ENCODE results near the gene SPOP. TPM values are rescaled to one million over a fixed set of nuclear protein-coding genes. Genes with fewer than 3 reads are reported as not detected.
"Not testable (repeated sequence)": the region's sequence is repeated elsewhere in the genome, so short reads cannot be mapped to it uniquely, and the experiment has no call there.

The SPOP gene
- total RNA-seq, 2 experiments from 2014 or later, result 66.9 to 69.2 TPM

GRCh38 chr17:49574323-49574781, 103.5 kb downstream of the SPOP start:
- Mint-ChIP-seq H3K27ac (no peak overlapping the region), H3K9me3 (no peaks in the 10 kb centered on the region), H3K27me3 (ENCODE audit: low read depth) (peaks cover 38% of the 10 kb centered on the region), H3K4me1 (ENCODE audit: low read depth) (peaks cover 15% of the 10 kb centered on the region), H3K4me3 (no peak overlapping the region), H3K36me3 (ENCODE audit: low read depth) (no peaks in the 10 kb centered on the region)
- intact Hi-C loops (cut with micrococcal nuclease), result loop anchor here (2.0 kb wide), 1 partner anchor 44 kb away; no protein-coding TSS in a partner anchor
- no peak for DNase-seq
- CTCF ChIA-PET, result interaction anchor here (10.8 kb wide), 1 partner anchor 119 kb away, joined by 232 read pairs; no protein-coding TSS in a partner anchor

GRCh38 chr17:49573510-49574322, 104.2 kb downstream of the SPOP start:
- peaks cover 36% of the 10 kb centered on the region for H3K27me3 Mint-ChIP-seq (ENCODE audit: low read depth)
- intact Hi-C loops (cut with micrococcal nuclease), result loop anchor here (2.0 kb wide), 1 partner anchor 45 kb away; no protein-coding TSS in a partner anchor
- DNase-seq, result no peak
- H3K9me3 Mint-ChIP-seq, result no peaks in the 10 kb centered on the region
- no peak overlapping the region for H3K27ac Mint-ChIP-seq
- peaks cover 15% of the 10 kb centered on the region for H3K4me1 Mint-ChIP-seq (ENCODE audit: low read depth)
- H3K36me3 Mint-ChIP-seq (ENCODE audit: low read depth), result no peaks in the 10 kb centered on the region
- CTCF ChIA-PET, result interaction anchor here (10.8 kb wide), 1 partner anchor 120 kb away, joined by 232 read pairs; no protein-coding TSS in a partner anchor
- H3K4me3 Mint-ChIP-seq, result no peak overlapping the region

- Mint-ChIP-seq H3K4me3 (no peak overlapping the region), H3K4me1 (ENCODE audit: low read depth) (peaks cover 17% of the 10 kb centered on the region), H3K27ac (no peak overlapping the region), H3K9me3 (no peaks in the 10 kb centered on the region), H3K27me3 (ENCODE audit: low read depth) (peaks cover 32% of the 10 kb centered on the region), H3K36me3 (ENCODE audit: low read depth) (no peaks in the 10 kb centered on the region)
- CTCF ChIA-PET, result interaction anchor here (0.6 to 10.8 kb wide), 2 partner anchors 100 to 121 kb away, joined by 3 to 232 read pairs; no protein-coding TSS in a partner anchor
- no peak for DNase-seq
- intact Hi-C loops (cut with micrococcal nuclease), result no loop called here
Measured at GRCh38 chr17:49572806-49573420, 105.0 kb downstream of the SPOP start.

- CTCF ChIA-PET, result interaction anchor here (1.0 to 10.8 kb wide), 3 partner anchors 122 to 426 kb away, joined by 3 to 232 read pairs (median 71); partner anchors contain the start of gene SLC35B1
- H3K9me3 Mint-ChIP-seq, result no peaks in the 10 kb centered on the region
- no peak for DNase-seq
- H3K27ac Mint-ChIP-seq, result no peak overlapping the region
- peaks cover 13% of the 10 kb centered on the region for H3K4me1 Mint-ChIP-seq (ENCODE audit: low read depth)
- H3K27me3 Mint-ChIP-seq (ENCODE audit: low read depth), result peaks cover 26% of the 10 kb centered on the region
- intact Hi-C loops (cut with micrococcal nuclease), result no loop called here
- no peak overlapping the region for H3K4me3 Mint-ChIP-seq
- no peaks in the 10 kb centered on the region for H3K36me3 Mint-ChIP-seq (ENCODE audit: low read depth)
Measured at GRCh38 chr17:49572226-49572625, 105.7 kb downstream of the SPOP start.

- no peak for DNase-seq
- no peak overlapping the region for H3K4me3 Mint-ChIP-seq
- H3K27ac Mint-ChIP-seq, result no peak overlapping the region
- H3K9me3 Mint-ChIP-seq, result no peaks in the 10 kb centered on the region
- intact Hi-C loops (cut with micrococcal nuclease), result no loop called here
- CTCF ChIA-PET, result interaction anchor here (0.5 to 10.8 kb wide), 9 partner anchors 15 to 426 kb away, joined by 3 to 232 read pairs (median 4); partner anchors contain the start of genes SLC35B1 and SPOP
- H3K27me3 Mint-ChIP-seq (ENCODE audit: low read depth), result peaks cover 21% of the 10 kb centered on the region
- peaks cover 8% of the 10 kb centered on the region for H3K4me1 Mint-ChIP-seq (ENCODE audit: low read depth)
- H3K36me3 Mint-ChIP-seq (ENCODE audit: low read depth), result no peaks in the 10 kb centered on the region
Measured at GRCh38 chr17:49571764-49572163, 106.1 kb downstream of the SPOP start.

DNA sequence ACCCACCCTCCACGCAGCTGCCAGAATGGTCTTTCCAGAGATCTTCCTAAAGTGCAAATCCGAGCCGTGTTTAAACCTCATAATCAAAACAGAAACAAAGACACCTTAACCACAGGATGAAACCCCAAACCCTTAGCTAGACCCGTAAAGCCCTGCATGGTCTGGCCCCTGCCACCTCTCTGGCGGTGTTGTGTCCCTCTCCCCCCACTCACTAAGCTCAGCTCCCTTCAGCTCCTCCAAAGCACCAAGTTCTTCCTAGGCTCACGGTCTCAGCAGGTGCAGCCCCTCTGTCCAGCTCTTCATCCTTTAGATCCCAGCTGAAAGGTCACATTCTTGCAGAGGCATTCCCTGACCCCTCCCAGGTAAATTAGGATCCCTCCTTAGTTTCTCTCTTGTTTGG, 106.6 kb downstream of the SPOP start:
- peaks cover 8% of the 10 kb centered on the region for H3K4me1 Mint-ChIP-seq (ENCODE audit: low read depth)
- no peaks in the 10 kb centered on the region for H3K36me3 Mint-ChIP-seq (ENCODE audit: low read depth)
- no peak for DNase-seq
- H3K27me3 Mint-ChIP-seq (ENCODE audit: low read depth), result peaks cover 20% of the 10 kb centered on the region
- intact Hi-C loops (cut with micrococcal nuclease), result no loop called here
- no peaks in the 10 kb centered on the region for H3K9me3 Mint-ChIP-seq
- CTCF ChIA-PET, result interaction anchor here (0.5 to 10.8 kb wide), 11 partner anchors 14 to 427 kb away, joined by 3 to 232 read pairs (median 4); partner anchors contain the start of genes SLC35B1 and SPOP
- no peak overlapping the region for H3K27ac Mint-ChIP-seq
- no peak overlapping the region for H3K4me3 Mint-ChIP-seq

DNA sequence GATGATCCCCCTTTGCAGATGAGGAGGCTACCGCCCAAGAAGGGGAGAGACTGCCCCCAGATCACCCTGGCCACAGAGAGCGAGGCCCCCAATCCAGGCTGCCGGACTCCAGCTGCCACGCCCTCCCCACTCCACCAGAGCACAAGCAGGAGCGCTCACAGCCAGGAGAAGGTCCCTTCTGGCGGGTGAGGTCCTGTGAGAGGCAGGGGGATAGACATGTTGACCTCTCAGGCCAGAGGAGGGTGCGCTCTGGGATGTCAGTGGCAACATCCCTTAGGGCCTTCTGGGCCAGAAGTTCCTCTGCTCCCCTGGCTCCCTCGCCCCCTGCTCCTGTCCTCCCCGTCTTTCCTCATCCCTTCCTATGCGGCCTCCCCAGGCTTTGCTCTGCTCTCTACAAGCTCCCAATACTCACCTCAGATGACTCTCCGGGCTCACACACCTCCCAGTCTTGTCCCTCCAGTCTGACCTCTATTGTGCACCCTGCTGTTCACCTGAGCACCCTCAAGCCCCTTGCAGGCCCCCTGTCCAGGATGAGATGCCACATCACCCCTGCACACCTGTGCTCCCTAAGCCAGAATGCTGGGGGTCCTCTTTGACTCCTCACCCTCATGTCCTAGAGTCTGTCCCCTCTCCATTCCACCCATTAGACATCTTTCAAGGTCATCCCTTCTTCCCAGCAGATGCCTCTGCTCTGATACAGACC, 107.2 kb downstream of the SPOP start:
- CTCF ChIA-PET, result interaction anchor here (0.7 to 10.8 kb wide), 26 partner anchors 10 to 427 kb away, joined by 3 to 232 read pairs (median 4); partner anchors contain the start of genes DLX3, SLC35B1 and SPOP
- no peak overlapping the region for H3K4me3 Mint-ChIP-seq
- no peak overlapping the region for H3K27ac Mint-ChIP-seq

DNA sequence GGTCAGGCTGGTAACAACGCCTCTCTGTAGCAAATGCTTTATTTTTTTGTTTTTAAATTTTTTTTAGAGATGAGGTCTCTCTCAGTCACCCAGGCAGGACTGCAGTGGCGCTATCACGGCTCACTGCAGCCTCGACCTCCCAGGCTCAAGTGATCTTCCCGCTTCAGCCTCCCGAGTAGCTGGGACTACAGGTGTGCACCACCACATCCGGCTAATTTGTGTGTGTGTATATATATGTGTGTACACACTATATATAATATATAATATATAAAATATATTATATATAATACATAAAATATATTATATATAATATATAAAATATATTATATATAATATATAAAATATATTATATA, 109.2 kb downstream of the SPOP start:
- intact Hi-C loops (cut with micrococcal nuclease), result loop anchor here (1.0 to 2.0 kb wide), 2 partner anchors 12 to 220 kb away; partner anchors contain the start of gene KAT7
- not testable (repeated sequence) for H3K9me3 Mint-ChIP-seq; DNase-seq; H3K36me3 Mint-ChIP-seq (ENCODE audit: low read depth); H3K27me3 Mint-ChIP-seq (ENCODE audit: low read depth); H3K4me3 Mint-ChIP-seq; H3K27ac Mint-ChIP-seq
- CTCF ChIA-PET, result interaction anchor here (3.9 to 10.8 kb wide), 4 partner anchors 11 to 429 kb away, joined by 25 to 232 read pairs (median 50); partner anchors contain the start of gene SLC35B1
- H3K4me1 Mint-ChIP-seq (ENCODE audit: low read depth), result peaks cover 15% of the 10 kb centered on the region

More for the DNA sequence above, 107.2 kb downstream of the SPOP start:
- H3K36me3 Mint-ChIP-seq (ENCODE audit: low read depth), result no peaks in the 10 kb centered on the region
- peaks cover 13% of the 10 kb centered on the region for H3K4me1 Mint-ChIP-seq (ENCODE audit: low read depth)
- no peak for DNase-seq
- no peaks in the 10 kb centered on the region for H3K9me3 Mint-ChIP-seq
- peaks cover 16% of the 10 kb centered on the region for H3K27me3 Mint-ChIP-seq (ENCODE audit: low read depth)
- intact Hi-C loops (cut with micrococcal nuclease), result loop anchor here (1.0 kb wide), 4 partner anchors 108 to 281 kb away; partner anchors contain the start of gene SPOP

GRCh38 chr17:49567871-49568694, 109.8 kb downstream of the SPOP start:
- CTCF ChIA-PET, result interaction anchor here (0.5 to 10.8 kb wide), 18 partner anchors 11 to 429 kb away, joined by 3 to 232 read pairs (median 4); partner anchors contain the start of gene SLC35B1
- intact Hi-C loops (cut with micrococcal nuclease), result loop anchor here (1.0 to 2.0 kb wide), 4 partner anchors 12 to 519 kb away; partner anchors contain the start of gene KAT7
- H3K27me3 Mint-ChIP-seq (ENCODE audit: low read depth), result peaks cover 8% of the 10 kb centered on the region
- no peaks in the 10 kb centered on the region for H3K9me3 Mint-ChIP-seq
- DNase-seq, result peak; percentile 89
- H3K36me3 Mint-ChIP-seq (ENCODE audit: low read depth), result no peaks in the 10 kb centered on the region
- peaks cover 15% of the 10 kb centered on the region for H3K4me1 Mint-ChIP-seq (ENCODE audit: low read depth)
- H3K27ac Mint-ChIP-seq, result no peak overlapping the region
- H3K4me3 Mint-ChIP-seq, result peak overlapping the region; percentile 74

DNA sequence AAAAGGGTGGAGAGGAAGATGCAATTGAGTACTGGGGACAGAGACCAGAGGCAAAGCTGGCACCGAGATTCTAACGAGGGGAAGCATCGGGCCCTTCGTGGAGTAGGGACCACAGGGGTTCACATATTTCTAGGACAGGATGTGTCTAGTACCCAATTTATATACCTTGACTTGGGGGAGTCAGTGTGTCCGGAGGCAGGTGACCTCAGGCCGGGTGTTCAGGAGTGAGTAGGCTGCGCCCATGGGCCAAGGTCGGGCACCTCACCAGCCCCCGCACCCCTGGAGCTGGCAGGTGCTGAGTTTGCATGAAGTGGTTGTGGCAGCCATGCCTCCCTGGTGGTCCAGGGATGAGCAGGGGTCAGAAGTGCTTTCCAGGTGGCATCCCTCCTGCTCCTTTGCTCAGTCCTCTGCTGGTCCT, 110.8 kb downstream of the SPOP start:
- peaks cover 8% of the 10 kb centered on the region for H3K27me3 Mint-ChIP-seq (ENCODE audit: low read depth)
- H3K36me3 Mint-ChIP-seq (ENCODE audit: low read depth), result no peaks in the 10 kb centered on the region
- intact Hi-C loops (cut with micrococcal nuclease), result loop anchor here (1.0 kb wide), 2 partner anchors 212 to 520 kb away; no protein-coding TSS in a partner anchor
- H3K4me1 Mint-ChIP-seq (ENCODE audit: low read depth), result peaks cover 15% of the 10 kb centered on the region
- no peak overlapping the region for H3K27ac Mint-ChIP-seq
- no peak for DNase-seq
- CTCF ChIA-PET, result interaction anchor here (0.5 to 5.5 kb wide), 16 partner anchors 10 to 430 kb away, joined by 3 to 71 read pairs (median 4); partner anchors contain the start of gene SLC35B1
- no peak overlapping the region for H3K4me3 Mint-ChIP-seq
- no peaks in the 10 kb centered on the region for H3K9me3 Mint-ChIP-seq

DNA sequence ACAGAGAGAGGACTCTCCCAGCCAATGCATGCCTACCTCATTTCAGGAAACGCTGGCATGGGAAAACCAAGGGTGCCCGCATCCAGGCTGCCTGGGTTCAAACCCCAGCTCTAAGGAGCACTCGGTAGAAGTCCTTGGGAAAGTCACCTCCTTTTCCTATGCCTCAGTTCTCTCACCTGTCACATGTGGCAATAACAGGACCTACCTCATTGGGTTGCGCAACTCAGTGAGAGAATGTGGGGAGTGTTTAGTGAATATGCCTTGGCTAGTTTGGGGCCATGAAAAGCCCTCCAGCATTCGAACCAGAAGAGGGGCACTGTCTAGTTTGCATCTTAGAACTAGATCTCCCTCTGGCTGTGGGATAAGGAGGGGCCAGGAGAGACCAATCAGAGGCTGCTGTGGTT, 111.2 kb downstream of the SPOP start:
- intact Hi-C loops (cut with micrococcal nuclease), result loop anchor here (1.0 kb wide), 3 partner anchors 213 to 521 kb away; no protein-coding TSS in a partner anchor
- DNase-seq, result no peak
- CTCF ChIA-PET, result interaction anchor here (1.2 to 5.5 kb wide), 7 partner anchors 10 to 431 kb away, joined by 3 to 71 read pairs (median 25); partner anchors contain the start of gene SLC35B1
- Mint-ChIP-seq H3K4me3 (no peak overlapping the region), H3K36me3 (ENCODE audit: low read depth) (no peaks in the 10 kb centered on the region), H3K9me3 (no peaks in the 10 kb centered on the region), H3K4me1 (ENCODE audit: low read depth) (peaks cover 15% of the 10 kb centered on the region), H3K27ac (no peak overlapping the region), H3K27me3 (ENCODE audit: low read depth) (peaks cover 6% of the 10 kb centered on the region)

Measured in activated naive CD4-positive, alpha-beta T cell treated with anti-CD3 and anti-CD28 coated beads for 36 hours (primary cell).